ENCODE results near the gene TJP2. TPM values are rescaled to one million over a fixed set of nuclear protein-coding genes. Genes with fewer than 3 reads are reported as not detected.
"Not testable (repeated sequence)": the region's sequence is repeated elsewhere in the genome, so short reads cannot be mapped to it uniquely, and the experiment has no call there.

TJP2 gene
- total RNA-seq, 1 donor from 2014 or later, result 6.0 TPM

GRCh38 chr9:69303331-69303730 lies 129.3 kb downstream of the TJP2 start:
- TF ChIP-seq CTCF (IDR thresholded peaks at IDR 0.05; ENCODE audit: partially characterized antibody, unreplicated experiment), result no peak
- Mint-ChIP-seq H3K9me3 (ENCODE audit: unreplicated experiment) (no peaks in the 10 kb centered on the region), H3K27me3 (ENCODE audit: unreplicated experiment) (peaks cover 5% of the 10 kb centered on the region), H3K4me1 (ENCODE audit: low read depth, unreplicated experiment) (no peaks in the 10 kb centered on the region), H3K27ac (ENCODE audit: unreplicated experiment) (no peak overlapping the region), H3K36me3 (ENCODE audit: unreplicated experiment) (no peaks in the 10 kb centered on the region), H3K4me3 (ENCODE audit: unreplicated experiment) (no peak overlapping the region)
- no peak for DNase-seq

- H3K9me3 Mint-ChIP-seq (ENCODE audit: unreplicated experiment); DNase-seq; H3K4me1 Mint-ChIP-seq (ENCODE audit: low read depth, unreplicated experiment); H3K4me3 Mint-ChIP-seq (ENCODE audit: unreplicated experiment); H3K27ac Mint-ChIP-seq (ENCODE audit: unreplicated experiment); H3K27me3 Mint-ChIP-seq (ENCODE audit: unreplicated experiment); H3K36me3 Mint-ChIP-seq (ENCODE audit: unreplicated experiment): not testable (repeated sequence)
Observed at GRCh38 chr9:69306895-69307445, 132.9 kb downstream of the TJP2 start.

GRCh38 chr9:69307446-69308205 lies 133.5 kb downstream of the TJP2 start:
- Mint-ChIP-seq H3K36me3 (ENCODE audit: unreplicated experiment) (peaks cover 13% of the 10 kb centered on the region), H3K27ac (ENCODE audit: unreplicated experiment) (no peak overlapping the region), H3K4me3 (ENCODE audit: unreplicated experiment) (no peak overlapping the region), H3K27me3 (ENCODE audit: unreplicated experiment) (peaks cover 2% of the 10 kb centered on the region), H3K9me3 (ENCODE audit: unreplicated experiment) (peaks cover 9% of the 10 kb centered on the region), H3K4me1 (ENCODE audit: low read depth, unreplicated experiment) (no peaks in the 10 kb centered on the region)
- no peak for TF ChIP-seq CTCF (IDR thresholded peaks at IDR 0.05; ENCODE audit: partially characterized antibody, unreplicated experiment)
- no peak for DNase-seq

- H3K4me1 Mint-ChIP-seq (ENCODE audit: low read depth, unreplicated experiment), result no peaks in the 10 kb centered on the region
- DNase-seq, result no peak
- H3K9me3 Mint-ChIP-seq (ENCODE audit: unreplicated experiment), result peaks cover 10% of the 10 kb centered on the region
- TF ChIP-seq CTCF (IDR thresholded peaks at IDR 0.05; ENCODE audit: partially characterized antibody, unreplicated experiment), result no peak
- no peak overlapping the region for H3K4me3 Mint-ChIP-seq (ENCODE audit: unreplicated experiment)
- H3K27me3 Mint-ChIP-seq (ENCODE audit: unreplicated experiment), result peaks cover 2% of the 10 kb centered on the region
- peaks cover 13% of the 10 kb centered on the region for H3K36me3 Mint-ChIP-seq (ENCODE audit: unreplicated experiment)
- H3K27ac Mint-ChIP-seq (ENCODE audit: unreplicated experiment), result no peak overlapping the region
Observed at GRCh38 chr9:69308206-69308931, 134.3 kb downstream of the TJP2 start.

GRCh38 chr9:69313175-69313574 lies 139.1 kb downstream of the TJP2 start:
- H3K9me3 Mint-ChIP-seq (ENCODE audit: unreplicated experiment), result peaks cover 15% of the 10 kb centered on the region
- no peak for DNase-seq
- no peaks in the 10 kb centered on the region for H3K4me1 Mint-ChIP-seq (ENCODE audit: low read depth, unreplicated experiment)
- no peak for TF ChIP-seq CTCF (IDR thresholded peaks at IDR 0.05; ENCODE audit: partially characterized antibody, unreplicated experiment)
- H3K27me3 Mint-ChIP-seq (ENCODE audit: unreplicated experiment), result peaks cover 4% of the 10 kb centered on the region
- H3K36me3 Mint-ChIP-seq (ENCODE audit: unreplicated experiment), result peaks cover 29% of the 10 kb centered on the region
- no peak overlapping the region for H3K27ac Mint-ChIP-seq (ENCODE audit: unreplicated experiment)
- H3K4me3 Mint-ChIP-seq (ENCODE audit: unreplicated experiment), result no peak overlapping the region
